H9 (cell line): Measurements from ENCODE around the gene UFM1. TPM values are rescaled to one million over a fixed set of nuclear protein-coding genes. Genes with fewer than 3 reads are reported as not detected.

Experiments
- DNase-seq: peaks from one replicate; pipeline ENCODE4 v3.0.0-alpha.2; 2017
- H2AFZ ChIP-seq: one replicate; pipeline ENCODE4 v1.6.1; 2013; ENCODE audit warnings: mild to moderate bottlenecking, low read length, control low read depth, moderate library complexity
- H2AK5ac ChIP-seq: 2 replicates; pipeline ENCODE4 v1.6.1; 2013; ENCODE audit warnings: low read length, control low read depth, mixed read lengths; ENCODE audit not compliant: insufficient read length
- H2BK120ac ChIP-seq: one replicate; pipeline ENCODE4 v1.6.1; 2013; ENCODE audit warnings: low read depth, mild to moderate bottlenecking, low read length, control low read depth, inconsistent platforms; ENCODE audit not compliant: poor library complexity, severe bottlenecking
- H2BK12ac ChIP-seq: 2 replicates; pipeline ENCODE4 v1.6.1; 2013; ENCODE audit warnings: low read length, control low read depth, mixed read lengths, low read depth; ENCODE audit not compliant: insufficient read length
- H2BK15ac ChIP-seq: 2 replicates; pipeline ENCODE4 v1.6.1; 2013; ENCODE audit warnings: low read depth, low read length, control low read depth
- H2BK20ac ChIP-seq: one replicate; pipeline ENCODE4 v1.6.1; 2013; ENCODE audit warnings: low read depth, mild to moderate bottlenecking, low read length, control low read depth, inconsistent platforms; ENCODE audit not compliant: poor library complexity, severe bottlenecking
- H2BK5ac ChIP-seq: 2 replicates; pipeline ENCODE4 v1.6.1; 2013; ENCODE audit warnings: low read length, control low read depth, mixed read lengths; ENCODE audit not compliant: insufficient read length
- H3K14ac ChIP-seq: 2 replicates; pipeline ENCODE4 v1.6.1; 2013; ENCODE audit warnings: low read length, control low read depth; ENCODE audit not compliant: insufficient read depth
- H3K18ac ChIP-seq: 2 replicates; pipeline ENCODE4 v1.6.1; 2013; ENCODE audit warnings: low read depth, mild to moderate bottlenecking, mixed read lengths, low read length, control low read depth; ENCODE audit not compliant: insufficient read length
- H3K23ac ChIP-seq: 2 replicates; pipeline ENCODE4 v1.6.1; 2013; ENCODE audit warnings: low read length, control low read depth, mixed read lengths, low read depth; ENCODE audit not compliant: insufficient read length
- H3K23me2 ChIP-seq: 2 replicates; pipeline ENCODE4 v1.6.1; 2013; ENCODE audit warnings: low read depth, mild to moderate bottlenecking, mixed read lengths, low read length, control low read depth; ENCODE audit not compliant: insufficient read length, poor library complexity, severe bottlenecking
- H3K27ac ChIP-seq: 2 replicates; pipeline ENCODE4 v1.5.1; 2013; ENCODE audit warnings: low read length, control low read depth, mixed read lengths, low read depth; ENCODE audit not compliant: insufficient read length
- H3K27me3 ChIP-seq: 2 replicates; pipeline ENCODE4 v1.6.1; 2013; ENCODE audit warnings: low read length, control low read depth, inconsistent platforms; ENCODE audit not compliant: insufficient read depth
- H3K4ac ChIP-seq: 2 replicates; pipeline ENCODE4 v1.6.1; 2013; ENCODE audit warnings: low read depth, mild to moderate bottlenecking, control low read depth, inconsistent platforms, low read length, moderate library complexity
- H3K4me1 ChIP-seq: 2 replicates; pipeline ENCODE4 v1.6.1; 2013; ENCODE audit warnings: low read length, control low read depth, inconsistent platforms; ENCODE audit not compliant: insufficient read depth
- H3K4me2 ChIP-seq: 2 replicates; pipeline ENCODE4 v1.6.1; 2013; ENCODE audit warnings: low read length, control low read depth, mixed read lengths; ENCODE audit not compliant: insufficient read length, insufficient read depth
- H3K56ac ChIP-seq: 2 replicates; pipeline ENCODE4 v1.6.1; 2013; ENCODE audit warnings: low read depth, mild to moderate bottlenecking, mixed read lengths, low read length, control low read depth; ENCODE audit not compliant: insufficient read length
- H3K79me1 ChIP-seq: 2 replicates; pipeline ENCODE4 v1.6.1; 2013; ENCODE audit warnings: low read depth, mild to moderate bottlenecking, moderate library complexity, low read length, control low read depth, inconsistent platforms; ENCODE audit not compliant: insufficient read depth, poor library complexity, severe bottlenecking
- H3K79me2 ChIP-seq: 2 replicates; pipeline ENCODE4 v1.6.1; 2013; ENCODE audit warnings: low read length, control low read depth, inconsistent platforms; ENCODE audit not compliant: insufficient read depth
- H3K9ac ChIP-seq: 2 replicates; pipeline ENCODE4 v1.6.1; 2013; ENCODE audit warnings: low read length, control low read depth, mixed read lengths; ENCODE audit not compliant: insufficient read length; ENCODE audit errors: extremely low read depth
- H3K9me3 ChIP-seq: one replicate; pipeline ENCODE4 v1.6.1; 2013; ENCODE audit warnings: low read depth, low read length, inconsistent platforms; ENCODE audit not compliant: control insufficient read depth
- H3T11ph ChIP-seq: one replicate; pipeline ENCODE4 v1.6.1; 2013; ENCODE audit warnings: mild to moderate bottlenecking, low read length, control low read depth, inconsistent platforms
- H4K20me1 ChIP-seq: one replicate; pipeline ENCODE4 v1.6.1; 2013; ENCODE audit not compliant: control insufficient read depth, insufficient read length, insufficient read depth
- H4K5ac ChIP-seq: 2 replicates; pipeline ENCODE4 v1.6.1; 2013; ENCODE audit warnings: low read depth, mild to moderate bottlenecking, mixed read lengths, low read length, control low read depth; ENCODE audit not compliant: insufficient read length
- H4K8ac ChIP-seq: replicated peaks from 2 replicates; pipeline ENCODE4 v1.6.1; 2013; ENCODE audit warnings: low read length, control low read depth, mixed read lengths, low read depth; ENCODE audit not compliant: insufficient read length
- H4K91ac ChIP-seq: 2 replicates; pipeline ENCODE4 v1.6.1; 2013; ENCODE audit warnings: low read depth, mild to moderate bottlenecking, moderate library complexity, mixed read lengths, low read length, control low read depth; ENCODE audit not compliant: insufficient read length
- H3K27ac Mint-ChIP-seq, 3 experiments: 2 replicates in 2 of 3; 3 replicates in 1 of 3; pipeline ENCODE4 v1.8.0; 2020 to 2021; ENCODE audit warnings: mixed read lengths in 3 of 3, mild to moderate bottlenecking in 1 of 3, moderate library complexity in 1 of 3
- H3K27me3 Mint-ChIP-seq: 2 replicates; pipeline ENCODE4 v1.8.0; 2021; ENCODE audit warnings: low read depth, mild to moderate bottlenecking, moderate library complexity, mixed read lengths
- H3K36me3 Mint-ChIP-seq, 3 experiments: 2 replicates in 2 of 3; 3 replicates in 1 of 3; pipeline ENCODE4 v1.8.0; 2020 to 2021; ENCODE audit warnings: low read depth in 3 of 3, mixed read lengths in 3 of 3; ENCODE audit not compliant: insufficient read depth in 1 of 3
- H3K4me1 Mint-ChIP-seq, 2 experiments: 2 replicates each; pipeline ENCODE4 v1.8.0; 2020; ENCODE audit warnings: mixed read lengths in 2 of 2
- H3K4me3 Mint-ChIP-seq, 2 experiments: 2 replicates in 1 of 2; 3 replicates in 1 of 2; pipeline ENCODE4 v1.8.0; 2020 to 2021; ENCODE audit warnings: mild to moderate bottlenecking in 2 of 2, mixed read lengths in 2 of 2, moderate library complexity in 1 of 2
- H3K9me3 Mint-ChIP-seq, 2 experiments: 2 replicates in 1 of 2; 3 replicates in 1 of 2; pipeline ENCODE4 v1.8.0; 2020; ENCODE audit warnings: mild to moderate bottlenecking in 2 of 2, mixed read lengths in 2 of 2, moderate library complexity in 1 of 2
- CTCF ChIP-seq: fragments of 200-600 bp; sonication (generic); conservative IDR thresholded peaks from 3 replicates; pipeline ENCODE4 v1.8.0; 2021; ENCODE audit warnings: antibody characterized with exemption, mild to moderate bottlenecking
- WGBS: extraction: QIAGEN DNeasy Blood & Tissue Kit; methylation state at CpG from one replicate; pipeline ENCODE4 v1.1.7; 2013; ENCODE audit warnings: missing lambda C conversion rate, low lambda C conversion rate, mixed read lengths; ENCODE audit not compliant: insufficient read length; ENCODE audit errors: extremely low coverage; 5-methylcytosine and 5-hydroxymethylcytosine counted together
- total RNA-seq: library from RNA; stranded (reverse); gene quantifications from 2 replicates; pipeline ENCODE4 v1.2.1, GENCODE V29; 2021

The UFM1 gene
- total RNA-seq, 1 experiment from 2014 or later = 57.3 TPM

GRCh38 chr13:38308736-38309135 lies 40.9 kb upstream of the UFM1 start:
- H3K56ac ChIP-seq = no peak overlapping the region
- no peaks in the 10 kb centered on the region for H4K20me1 ChIP-seq
- no peak overlapping the region for H4K8ac ChIP-seq
- no peak for TF ChIP-seq CTCF
- DNase-seq = no peak
- Mint-ChIP-seq H3K9me3 (no peaks in the 10 kb centered on the region; a peak in 1 of 5 replicates), H3K27me3 (no peaks in the 10 kb centered on the region), H3K27ac (no peak overlapping the region), H3K4me1 (no peaks in the 10 kb centered on the region), H3K36me3 (no peaks in the 10 kb centered on the region), H3K4me3 (no peak overlapping the region)
- H2BK20ac ChIP-seq = no peak overlapping the region
- H2AK5ac ChIP-seq = no peak overlapping the region
- no peak overlapping the region for H4K5ac ChIP-seq
- H3K79me1 ChIP-seq = no peaks in the 10 kb centered on the region
- H2BK15ac ChIP-seq = no peak overlapping the region
- no peak overlapping the region for H4K91ac ChIP-seq
- H3K23ac ChIP-seq = no peak overlapping the region
- WGBS = no CpG with 5 or more reads among the region's 2 CpGs
- no peak overlapping the region for H3K18ac ChIP-seq
- no peak overlapping the region for H3K4ac ChIP-seq
- no peak overlapping the region for H3K9ac ChIP-seq
- H3T11ph ChIP-seq = no peak overlapping the region
- no peak overlapping the region for H3K14ac ChIP-seq
- no peaks in the 10 kb centered on the region for H3K4me1 ChIP-seq
- H3K23me2 ChIP-seq = no peaks in the 10 kb centered on the region
- H2BK12ac ChIP-seq = no peak overlapping the region
- no peak overlapping the region for H2AFZ ChIP-seq
- no peaks in the 10 kb centered on the region for H3K9me3 ChIP-seq
- H3K79me2 ChIP-seq = no peaks in the 10 kb centered on the region
- no peaks in the 10 kb centered on the region for H3K27me3 ChIP-seq
- no peak overlapping the region for H2BK5ac ChIP-seq
- no peak overlapping the region for H2BK120ac ChIP-seq
- no peak overlapping the region for H3K4me2 ChIP-seq
- H3K27ac ChIP-seq = no peak overlapping the region
